NCI-H748 treated with DMSO at 0.1 percent for 48 hours (cell line): ENCODE data around the gene PDE4B.

Source experiments
- DNase-seq: peaks from one replicate; lab custom pipeline; 2025; lab: John Stamatoyannopoulos, UW

The PDE4B gene

GRCh38 chr1:66359815-66360214 is 567.1 kb downstream of the PDE4B start:
- DNase-seq = no peak

- no peak for DNase-seq
These were observed 567.6 kb downstream of the PDE4B start for GRCh38 chr1:66360285-66360724.

- DNase-seq = no peak
These were observed 572.1 kb downstream of the PDE4B start for GRCh38 chr1:66364578-66365391.

GRCh38 chr1:66365635-66366034 is 572.9 kb downstream of the PDE4B start:
- DNase-seq = no peak

GRCh38 chr1:66366634-66367033 is 573.9 kb downstream of the PDE4B start:
- DNase-seq = no peak

GRCh38 chr1:66367369-66367768 is 574.7 kb downstream of the PDE4B start:
- no peak for DNase-seq

- no peak for DNase-seq
These were observed 575.6 kb downstream of the PDE4B start for GRCh38 chr1:66368261-66368660.

- DNase-seq = no peak
These were observed 577.8 kb downstream of the PDE4B start for GRCh38 chr1:66370462-66370971.

GRCh38 chr1:66371233-66372005 is 578.7 kb downstream of the PDE4B start:
- DNase-seq = no peak

- no peak for DNase-seq
These were observed 579.9 kb downstream of the PDE4B start for GRCh38 chr1:66372522-66373101.

- no peak for DNase-seq
These were observed 580.5 kb downstream of the PDE4B start for GRCh38 chr1:66373157-66373591.

GRCh38 chr1:66374148-66374547 is 581.5 kb downstream of the PDE4B start:
- DNase-seq = no peak

- DNase-seq = no peak
These were observed 581.9 kb downstream of the PDE4B start for GRCh38 chr1:66374561-66375111.

- no peak for DNase-seq
These were observed 582.4 kb downstream of the PDE4B start for GRCh38 chr1:66375125-66375524.

GRCh38 chr1:66380452-66381212 is 587.9 kb downstream of the PDE4B start:
- DNase-seq = no peak

- DNase-seq = no peak
These were observed 589.1 kb downstream of the PDE4B start for GRCh38 chr1:66381621-66382275.

- DNase-seq = no peak
These were observed 590.5 kb downstream of the PDE4B start for GRCh38 chr1:66383168-66383567.

GRCh38 chr1:66383611-66384010 is 590.9 kb downstream of the PDE4B start:
- DNase-seq = no peak

GRCh38 chr1:66384258-66384921 is 591.7 kb downstream of the PDE4B start:
- no peak for DNase-seq

- DNase-seq = no peak
These were observed 594.0 kb downstream of the PDE4B start for GRCh38 chr1:66386712-66387111.
